Mesenchymal stem cell (in vitro differentiated cells and primary cell): ENCODE results near the gene ST8SIA5.

Experiments
- DNase-seq: peaks from one replicate; pipeline ENCODE4 v3.0.0-alpha.2; 2013
- H2AFZ ChIP-seq: one replicate; pipeline ENCODE4 v1.6.1; 2013; ENCODE audit warnings: low read depth, mild to moderate bottlenecking, control low read depth, inconsistent platforms, low read length, moderate library complexity
- H2AK5ac ChIP-seq: 2 replicates; pipeline ENCODE4 v1.6.1; 2013; ENCODE audit warnings: low read length, moderate library complexity, mild to moderate bottlenecking, inconsistent platforms; ENCODE audit not compliant: severe bottlenecking
- H2BK120ac ChIP-seq: one replicate; pipeline ENCODE4 v1.6.1; 2013; ENCODE audit warnings: low read depth, mild to moderate bottlenecking, inconsistent platforms, low read length, moderate library complexity
- H2BK12ac ChIP-seq, 2 experiments: one replicate each; pipeline ENCODE4 v1.6.1; 2013; ENCODE audit warnings: inconsistent platforms in 2 of 2, low read length in 2 of 2, mild to moderate bottlenecking in 2 of 2, moderate library complexity in 2 of 2, control low read depth in 1 of 2
- H2BK15ac ChIP-seq: one replicate; pipeline ENCODE4 v1.6.1; 2013; ENCODE audit warnings: mild to moderate bottlenecking, low read depth, inconsistent platforms; ENCODE audit not compliant: poor library complexity, severe bottlenecking
- H2BK5ac ChIP-seq: 2 replicates; pipeline ENCODE4 v1.6.1; 2013; ENCODE audit warnings: low read depth, mild to moderate bottlenecking, low read length, control low read depth, inconsistent platforms; ENCODE audit not compliant: poor library complexity, severe bottlenecking
- H3K14ac ChIP-seq, 2 experiments: one replicate each; pipeline ENCODE4 v1.6.1; 2013; ENCODE audit warnings: inconsistent platforms in 2 of 2, low read length in 2 of 2, control low read depth in 1 of 2, mild to moderate bottlenecking in 1 of 2, moderate library complexity in 1 of 2
- H3K18ac ChIP-seq, 2 experiments: one replicate each; pipeline ENCODE4 v1.6.1; 2013; ENCODE audit warnings: inconsistent platforms in 2 of 2, low read length in 2 of 2, control low read depth in 1 of 2, low read depth in 1 of 2, mild to moderate bottlenecking in 1 of 2
- H3K23ac ChIP-seq, 2 experiments: one replicate each; pipeline ENCODE4 v1.6.1; 2013; ENCODE audit warnings: inconsistent platforms in 2 of 2, low read length in 2 of 2, mild to moderate bottlenecking in 2 of 2, moderate library complexity in 2 of 2, control low read depth in 1 of 2
- H3K27ac ChIP-seq: 2 replicates; pipeline ENCODE4 v1.5.1; 2013; ENCODE audit warnings: mild to moderate bottlenecking, moderate library complexity, low read length, control low read depth, inconsistent platforms; ENCODE audit not compliant: poor library complexity, severe bottlenecking
- H3K27me3 ChIP-seq, 2 experiments: 2 replicates each; pipeline versions ENCODE4 v1.6.1 to v1.7.0; 2013; ENCODE audit warnings: low read length in 2 of 2, mild to moderate bottlenecking in 2 of 2, moderate library complexity in 2 of 2, control low read depth in 1 of 2, inconsistent platforms in 1 of 2; ENCODE audit not compliant: control insufficient read depth in 1 of 2, insufficient read depth in 1 of 2
- H3K36me3 ChIP-seq, 2 experiments: 2 replicates each; pipeline versions ENCODE4 v1.6.1 to v1.7.0; 2013; ENCODE audit warnings: low read length in 2 of 2, control low read depth in 1 of 2, inconsistent platforms in 1 of 2, low read depth in 1 of 2, mild to moderate bottlenecking in 1 of 2; ENCODE audit not compliant: insufficient read depth in 2 of 2, control insufficient read depth in 1 of 2
- H3K4ac ChIP-seq, 2 experiments: one replicate each; pipeline ENCODE4 v1.6.1; 2013; ENCODE audit warnings: inconsistent platforms in 2 of 2, low read length in 2 of 2, mild to moderate bottlenecking in 2 of 2, moderate library complexity in 2 of 2, control low read depth in 1 of 2, low read depth in 1 of 2
- H3K4me1 ChIP-seq: 2 replicates; pipeline ENCODE4 v1.6.1; 2013; ENCODE audit warnings: low read depth, low read length, control low read depth; ENCODE audit not compliant: control insufficient read depth, insufficient read depth
- H3K4me2 ChIP-seq: 2 replicates; pipeline ENCODE4 v1.6.1; 2013; ENCODE audit warnings: low read length, mild to moderate bottlenecking, inconsistent platforms; ENCODE audit not compliant: poor library complexity, severe bottlenecking
- H3K4me3 ChIP-seq, 2 experiments: 2 replicates each; pipeline versions ENCODE4 v1.5.1 to v1.7.0; 2013; ENCODE audit warnings: low read length in 2 of 2, mild to moderate bottlenecking in 2 of 2, control low read depth in 1 of 2, low read depth in 1 of 2; ENCODE audit not compliant: insufficient read depth in 1 of 2
- H3K79me1 ChIP-seq: replicated peaks from 2 replicates; pipeline ENCODE4 v1.6.1; 2013; ENCODE audit warnings: mild to moderate bottlenecking, control low read depth, low read length, inconsistent platforms; ENCODE audit not compliant: poor library complexity, severe bottlenecking
- H3K9ac ChIP-seq: 2 replicates; pipeline ENCODE4 v1.7.0; 2013; ENCODE audit warnings: mild to moderate bottlenecking, low read length, moderate library complexity
- H3K9me3 ChIP-seq: 2 replicates; pipeline ENCODE4 v1.7.0; 2013; ENCODE audit warnings: mild to moderate bottlenecking, low read length; ENCODE audit not compliant: control insufficient read depth
- H4K8ac ChIP-seq: one replicate; pipeline ENCODE4 v1.6.1; 2013; ENCODE audit warnings: inconsistent platforms, mild to moderate bottlenecking, low read length, moderate library complexity
- H4K91ac ChIP-seq: one replicate; pipeline ENCODE4 v1.6.1; 2013; ENCODE audit warnings: mild to moderate bottlenecking, low read length, inconsistent platforms
- WGBS: methylation state at CpG from one replicate; pipeline ENCODE4 v1.1.7; 2013; ENCODE audit warnings: mixed read lengths; 5-methylcytosine and 5-hydroxymethylcytosine counted together

Gene ST8SIA5

DNA sequence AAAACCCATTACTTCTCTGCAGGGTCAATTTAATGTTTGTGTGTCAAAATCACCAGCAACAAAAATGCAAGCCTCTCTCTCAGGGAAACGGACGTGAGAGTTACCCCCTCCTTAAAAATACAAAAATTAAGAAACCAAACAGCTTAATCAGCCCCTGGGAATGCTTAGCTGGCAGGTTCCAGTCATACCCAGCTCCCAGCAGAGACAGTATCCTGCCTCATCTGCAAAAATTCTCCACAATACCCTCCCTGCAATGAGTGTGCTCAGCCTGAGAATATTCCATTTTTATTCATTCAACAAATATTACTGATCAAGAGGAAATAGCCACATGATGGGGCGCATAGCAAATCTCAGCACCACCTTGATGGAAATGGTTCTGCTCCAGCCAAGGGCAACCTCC, 36.3 kb downstream of the ST8SIA5 start:
- Histone ChIP-seq H3K9ac (no peak overlapping the region), H2BK12ac (peak overlapping the region in 1 of 2 experiments; percentile 89), H3K4ac (peak overlapping the region in 1 of 2 experiments; percentile 50), H3K14ac (no peak overlapping the region), H3K4me2 (no peak overlapping the region), H3K27ac (no peak overlapping the region), H3K4me1 (peaks cover 1% of the 10 kb centered on the region), H2AFZ (no peak overlapping the region), H4K8ac (no peak overlapping the region), H3K18ac (peak overlapping the region; percentile 64 to 98), H4K91ac (peak overlapping the region; percentile 30), H3K79me1 (no peaks in the 10 kb centered on the region), H3K23ac (no peak overlapping the region), H3K9me3 (no peaks in the 10 kb centered on the region), H2AK5ac (no peak overlapping the region), H2BK120ac (no peak overlapping the region), H3K27me3 (peaks cover 0 to 4% of the 10 kb centered on the region in 2 experiments), H3K36me3 (no peaks in the 10 kb centered on the region), H2BK5ac (no peak overlapping the region), H3K4me3 (no peak overlapping the region), H2BK15ac (no peak overlapping the region)
- WGBS = 79% methylated on average over 3 of the region's 3 CpGs
- DNase-seq = no peak

DNA sequence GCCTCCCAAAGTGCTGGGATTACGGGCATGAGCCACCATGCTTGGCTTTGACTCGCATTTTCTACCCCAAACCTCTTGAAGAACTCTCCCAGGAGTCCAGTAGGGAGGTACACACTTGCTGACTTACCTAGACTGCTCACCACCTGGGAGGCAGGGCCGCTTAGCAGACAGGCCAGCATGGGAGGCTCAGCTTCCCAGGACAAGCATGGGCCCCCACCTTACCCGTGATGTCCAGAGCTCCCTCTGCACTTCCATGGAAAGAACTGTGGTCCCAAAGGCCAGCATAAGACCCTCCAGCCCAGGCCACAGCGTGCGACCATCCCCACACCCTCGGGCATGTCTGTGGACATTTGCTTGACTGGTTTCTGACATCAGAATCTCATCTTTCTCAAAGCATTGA, 36.8 kb downstream of the ST8SIA5 start:
- 68% methylated on average over 7 of the region's 7 CpGs for WGBS
- peak overlapping the region in 1 of 2 experiments; percentile 92 for H3K14ac ChIP-seq
- no peaks in the 10 kb centered on the region for H3K9me3 ChIP-seq
- H3K4me3 ChIP-seq = no peak overlapping the region
- no peak overlapping the region for H3K27ac ChIP-seq
- no peak overlapping the region for H2AFZ ChIP-seq
- H4K91ac ChIP-seq = peak overlapping the region; percentile 92
- H2BK5ac ChIP-seq = no peak overlapping the region
- no peak overlapping the region for H3K23ac ChIP-seq
- H3K4me2 ChIP-seq = no peak overlapping the region
- no peak overlapping the region for H2AK5ac ChIP-seq
- peaks cover 0 to 4% of the 10 kb centered on the region in 2 experiments for H3K27me3 ChIP-seq
- H2BK120ac ChIP-seq = no peak overlapping the region
- H3K4ac ChIP-seq = peak overlapping the region in 1 of 2 experiments; percentile 77
- no peak overlapping the region for H3K9ac ChIP-seq
- peak overlapping the region; percentile 93 to 98 for H3K18ac ChIP-seq
- no peak for DNase-seq
- peak overlapping the region in 1 of 2 experiments; percentile 93 for H2BK12ac ChIP-seq
- peak overlapping the region; percentile 60 for H2BK15ac ChIP-seq
- H3K79me1 ChIP-seq = no peaks in the 10 kb centered on the region
- peak overlapping the region; percentile 19 for H4K8ac ChIP-seq
- H3K36me3 ChIP-seq = no peaks in the 10 kb centered on the region
- H3K4me1 ChIP-seq = peaks cover 1% of the 10 kb centered on the region

GRCh38 chr18:46719388-46719787, 37.5 kb downstream of the ST8SIA5 start:
- H4K8ac ChIP-seq = peak overlapping the region; percentile 60
- no peak overlapping the region for H3K4me2 ChIP-seq
- no peak overlapping the region for H3K9ac ChIP-seq
- H3K79me1 ChIP-seq = no peaks in the 10 kb centered on the region
- H2BK15ac ChIP-seq = peak overlapping the region; percentile 21
- H3K4ac ChIP-seq = peak overlapping the region in 1 of 2 experiments; percentile 80
- no peak overlapping the region for H2AFZ ChIP-seq
- H2BK12ac ChIP-seq = peak overlapping the region; percentile 59 to 75
- H2BK5ac ChIP-seq = no peak overlapping the region
- H3K36me3 ChIP-seq = no peaks in the 10 kb centered on the region
- peaks cover 0 to 9% of the 10 kb centered on the region in 2 experiments for H3K27me3 ChIP-seq
- peak overlapping the region; percentile 25 to 76 for H3K18ac ChIP-seq
- no peak overlapping the region for H3K27ac ChIP-seq
- peak overlapping the region; percentile 45 for H2BK120ac ChIP-seq
- peak overlapping the region in 1 of 2 experiments; percentile 26 for H3K4me3 ChIP-seq
- H3K4me1 ChIP-seq = peaks cover 1% of the 10 kb centered on the region
- H3K23ac ChIP-seq = no peak overlapping the region
- H3K14ac ChIP-seq = peak overlapping the region in 1 of 2 experiments; percentile 68
- DNase-seq = no peak
- no peak overlapping the region for H2AK5ac ChIP-seq
- H3K9me3 ChIP-seq = no peaks in the 10 kb centered on the region
- peak overlapping the region; percentile 93 for H4K91ac ChIP-seq
- WGBS = 75% methylated on average over 5 of the region's 5 CpGs

GRCh38 chr18:46718501-46719341, 38.1 kb downstream of the ST8SIA5 start:
- H2BK120ac ChIP-seq = peak overlapping the region; percentile 45
- peak overlapping the region; percentile 21 for H2BK15ac ChIP-seq
- H3K4ac ChIP-seq = peak overlapping the region in 1 of 2 experiments; percentile 80
- peaks cover 5 to 15% of the 10 kb centered on the region in 2 experiments for H3K27me3 ChIP-seq
- H3K23ac ChIP-seq = no peak overlapping the region
- no peak overlapping the region for H3K27ac ChIP-seq
- no peak overlapping the region for H3K14ac ChIP-seq
- peak overlapping the region; percentile 25 to 76 for H3K18ac ChIP-seq
- no peaks in the 10 kb centered on the region for H3K9me3 ChIP-seq
- H3K4me2 ChIP-seq = no peak overlapping the region
- H3K79me1 ChIP-seq = no peaks in the 10 kb centered on the region
- no peak overlapping the region for H2AK5ac ChIP-seq
- H3K36me3 ChIP-seq = no peaks in the 10 kb centered on the region
- H3K9ac ChIP-seq = no peak overlapping the region
- DNase-seq = peak; percentile 92
- H3K4me3 ChIP-seq = peak overlapping the region in 1 of 2 experiments; percentile 26
- H3K4me1 ChIP-seq = peaks cover 1% of the 10 kb centered on the region
- WGBS = 2% methylated on average over 8 of the region's 10 CpGs
- peak overlapping the region; percentile 59 to 75 for H2BK12ac ChIP-seq
- H2AFZ ChIP-seq = no peak overlapping the region
- H4K8ac ChIP-seq = peak overlapping the region; percentile 60
- H4K91ac ChIP-seq = peak overlapping the region; percentile 93
- no peak overlapping the region for H2BK5ac ChIP-seq
